GM19025 (cell line): Measurements from ENCODE around the gene MMP17.

Source experiments
- ATAC-seq: cut with Tn5 transposase; IDR thresholded peaks from one replicate; pipeline ENCODE4 v1.9.1; 2021; ENCODE audit warnings: mild to moderate bottlenecking, low read depth, moderate library complexity; ENCODE audit not compliant: unreplicated experiment

Gene MMP17

DNA sequence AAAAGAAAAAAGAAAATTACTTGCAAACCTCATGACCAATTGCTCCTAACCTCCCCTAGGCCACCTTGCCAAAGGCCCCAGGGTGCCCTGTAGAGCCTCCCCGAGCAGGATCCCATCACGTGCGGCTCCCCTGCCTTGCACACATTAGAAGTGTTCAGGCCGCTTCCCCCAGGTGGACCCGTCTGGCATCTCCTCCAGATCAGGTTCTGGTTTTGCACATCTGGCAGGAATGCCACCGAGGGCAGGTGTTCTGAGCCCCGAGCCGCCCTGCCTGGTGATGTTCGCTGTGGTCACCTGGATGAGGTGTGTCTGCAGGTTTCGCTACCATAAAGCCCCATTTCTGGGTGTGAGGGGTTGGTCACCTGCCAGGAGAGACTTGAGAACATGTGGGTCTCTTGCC is 19.3 kb downstream of the MMP17 start:
- ATAC-seq = no peak

DNA sequence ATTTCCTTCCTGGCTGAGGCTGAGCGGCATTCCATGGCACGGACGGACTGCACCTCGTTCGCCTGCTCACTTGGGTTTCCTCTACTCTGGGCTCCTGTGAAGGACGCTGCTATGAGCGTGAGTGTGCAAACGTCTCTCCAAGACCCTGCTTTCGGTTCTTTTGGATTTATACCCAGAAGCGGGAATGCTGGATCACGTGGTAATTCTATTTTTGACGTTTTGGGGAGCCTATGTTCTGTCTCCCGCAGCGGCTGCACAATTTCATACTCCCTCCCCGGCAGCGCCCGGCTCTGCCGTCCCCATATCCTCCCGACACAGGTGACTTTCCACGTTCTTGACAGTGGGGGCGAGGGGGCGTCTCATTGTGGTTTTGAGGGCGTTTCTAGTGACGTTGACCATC is 20.6 kb downstream of the MMP17 start:
- ATAC-seq = no peak

DNA sequence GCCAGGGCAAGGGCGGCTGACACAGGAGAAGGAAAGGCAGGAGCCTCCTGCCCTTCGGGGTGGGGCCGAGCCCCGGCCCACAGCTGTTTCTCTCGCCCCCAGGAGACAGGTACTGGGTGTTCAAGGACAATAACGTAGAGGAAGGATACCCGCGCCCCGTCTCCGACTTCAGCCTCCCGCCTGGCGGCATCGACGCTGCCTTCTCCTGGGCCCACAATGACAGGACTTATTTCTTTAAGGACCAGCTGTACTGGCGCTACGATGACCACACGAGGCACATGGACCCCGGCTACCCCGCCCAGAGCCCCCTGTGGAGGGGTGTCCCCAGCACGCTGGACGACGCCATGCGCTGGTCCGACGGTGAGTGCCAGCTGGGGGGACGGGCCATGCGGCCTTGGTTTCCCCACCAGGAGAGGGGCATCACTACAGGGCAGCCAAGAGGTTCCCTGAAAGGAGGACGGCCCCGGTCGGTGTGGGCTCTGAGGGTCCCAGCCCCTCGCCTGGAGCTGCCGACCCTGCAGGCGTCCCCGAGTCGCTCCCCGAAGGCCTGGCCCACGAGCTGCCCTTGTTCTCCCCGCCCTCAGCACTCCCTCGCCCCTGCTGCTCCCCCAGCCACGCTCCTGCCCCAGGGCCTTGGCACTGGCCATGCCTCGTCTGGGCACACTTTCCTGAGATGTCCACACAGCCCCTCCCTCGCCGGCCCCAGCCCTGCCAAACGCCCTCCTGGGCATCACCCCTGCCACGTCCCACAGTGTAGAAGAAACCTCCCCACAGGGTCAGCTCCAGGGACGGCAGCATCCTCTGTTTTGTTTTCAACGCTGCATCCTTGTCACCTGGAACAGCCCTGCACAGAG is 21.7 kb downstream of the MMP17 start:
- no peak for ATAC-seq

DNA sequence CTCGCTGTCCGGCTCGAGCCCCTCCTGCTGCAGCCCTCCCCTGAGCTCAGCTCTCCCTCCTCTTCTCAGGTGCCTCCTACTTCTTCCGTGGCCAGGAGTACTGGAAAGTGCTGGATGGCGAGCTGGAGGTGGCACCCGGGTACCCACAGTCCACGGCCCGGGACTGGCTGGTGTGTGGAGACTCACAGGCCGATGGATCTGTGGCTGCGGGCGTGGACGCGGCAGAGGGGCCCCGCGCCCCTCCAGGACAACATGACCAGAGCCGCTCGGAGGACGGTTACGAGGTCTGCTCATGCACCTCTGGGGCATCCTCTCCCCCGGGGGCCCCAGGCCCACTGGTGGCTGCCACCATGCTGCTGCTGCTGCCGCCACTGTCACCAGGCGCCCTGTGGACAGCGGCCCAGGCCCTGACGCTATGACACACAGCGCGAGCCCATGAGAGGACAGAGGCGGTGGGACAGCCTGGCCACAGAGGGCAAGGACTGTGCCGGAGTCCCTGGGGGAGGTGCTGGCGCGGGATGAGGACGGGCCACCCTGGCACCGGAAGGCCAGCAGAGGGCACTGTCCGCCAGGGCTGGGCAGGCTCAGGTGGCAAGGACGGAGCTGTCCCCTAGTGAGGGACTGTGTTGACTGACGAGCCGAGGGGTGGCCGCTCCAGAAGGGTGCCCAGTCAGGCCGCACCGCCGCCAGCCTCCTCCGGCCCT is 22.8 kb downstream of the MMP17 start:
- ATAC-seq = no peak

DNA sequence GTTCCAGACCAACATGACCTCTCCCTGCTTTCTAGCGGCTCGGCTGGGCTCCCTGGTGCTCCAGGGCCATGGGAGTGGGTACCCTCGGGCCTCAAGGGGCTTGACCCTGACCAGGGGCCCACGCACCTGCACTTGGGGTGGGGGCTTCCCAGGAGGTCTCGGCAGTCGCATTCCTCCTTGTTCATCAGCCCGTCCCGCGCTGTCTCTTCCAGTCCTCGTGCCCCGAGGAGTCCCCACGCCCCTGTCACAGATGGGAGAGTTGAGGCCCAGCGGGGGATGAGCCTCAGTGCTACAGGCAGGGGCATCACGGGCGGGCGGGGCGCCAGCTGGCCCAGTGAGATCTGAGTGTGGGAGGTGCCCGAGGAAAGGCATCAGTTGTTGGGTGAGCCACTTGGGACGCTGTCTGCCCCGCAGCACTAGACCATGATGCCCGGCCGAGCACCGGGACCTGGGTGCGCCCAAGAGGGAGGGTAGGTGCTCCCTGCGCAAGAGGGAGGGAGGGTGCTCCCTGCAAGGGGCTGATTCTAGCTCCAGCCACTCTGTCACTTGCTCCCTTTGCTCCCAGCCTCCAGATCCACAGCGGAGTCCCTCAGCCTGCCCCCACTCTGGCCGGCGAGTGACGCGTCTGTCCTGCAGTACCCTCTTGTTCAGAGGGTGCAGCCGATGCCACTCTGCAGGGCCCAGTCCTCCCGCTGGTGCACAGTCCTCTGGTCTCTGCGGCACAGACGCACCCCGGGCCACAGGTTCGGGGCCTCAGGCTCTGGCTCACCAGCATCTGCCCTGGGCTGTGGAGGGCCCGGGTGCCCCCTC is 23.8 kb downstream of the MMP17 start:
- no peak for ATAC-seq

DNA sequence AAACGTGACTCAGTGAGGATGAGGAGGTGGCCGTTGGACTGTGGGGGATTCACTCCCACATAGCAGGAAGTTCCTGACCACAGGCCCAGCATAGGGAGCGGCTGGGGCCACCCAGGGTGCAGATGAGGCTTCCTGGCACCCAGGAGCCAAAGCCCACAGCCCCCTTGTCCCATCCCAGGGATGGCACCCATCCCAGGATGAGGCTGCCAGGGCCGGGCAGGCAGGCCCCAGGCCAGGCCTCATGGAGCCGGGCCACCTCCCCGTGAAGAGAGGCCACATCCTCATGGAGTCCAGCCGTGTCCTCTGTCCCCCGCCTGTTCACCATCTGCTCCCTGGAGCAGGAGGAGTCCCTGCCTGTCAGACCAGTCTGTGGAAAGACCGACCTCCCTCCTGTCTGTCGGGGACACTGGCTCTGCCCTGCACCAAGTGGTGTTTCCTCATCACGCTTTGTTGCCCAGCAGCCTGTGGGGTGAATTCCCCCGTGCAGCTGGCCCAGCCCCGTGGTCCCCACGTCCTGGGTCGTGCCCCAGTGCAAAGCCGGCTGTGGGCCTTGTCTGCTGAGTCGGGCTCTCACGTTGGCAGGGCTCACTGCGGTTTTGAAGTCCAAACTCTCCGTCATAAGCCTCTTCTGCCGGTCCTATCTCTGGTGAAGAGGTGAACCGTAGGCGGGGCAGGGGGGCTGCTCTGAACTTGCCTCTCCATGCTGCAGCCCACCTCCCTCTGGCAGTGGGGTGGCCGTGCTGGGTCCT is 24.5 kb downstream of the MMP17 start:
- no peak for ATAC-seq

DNA sequence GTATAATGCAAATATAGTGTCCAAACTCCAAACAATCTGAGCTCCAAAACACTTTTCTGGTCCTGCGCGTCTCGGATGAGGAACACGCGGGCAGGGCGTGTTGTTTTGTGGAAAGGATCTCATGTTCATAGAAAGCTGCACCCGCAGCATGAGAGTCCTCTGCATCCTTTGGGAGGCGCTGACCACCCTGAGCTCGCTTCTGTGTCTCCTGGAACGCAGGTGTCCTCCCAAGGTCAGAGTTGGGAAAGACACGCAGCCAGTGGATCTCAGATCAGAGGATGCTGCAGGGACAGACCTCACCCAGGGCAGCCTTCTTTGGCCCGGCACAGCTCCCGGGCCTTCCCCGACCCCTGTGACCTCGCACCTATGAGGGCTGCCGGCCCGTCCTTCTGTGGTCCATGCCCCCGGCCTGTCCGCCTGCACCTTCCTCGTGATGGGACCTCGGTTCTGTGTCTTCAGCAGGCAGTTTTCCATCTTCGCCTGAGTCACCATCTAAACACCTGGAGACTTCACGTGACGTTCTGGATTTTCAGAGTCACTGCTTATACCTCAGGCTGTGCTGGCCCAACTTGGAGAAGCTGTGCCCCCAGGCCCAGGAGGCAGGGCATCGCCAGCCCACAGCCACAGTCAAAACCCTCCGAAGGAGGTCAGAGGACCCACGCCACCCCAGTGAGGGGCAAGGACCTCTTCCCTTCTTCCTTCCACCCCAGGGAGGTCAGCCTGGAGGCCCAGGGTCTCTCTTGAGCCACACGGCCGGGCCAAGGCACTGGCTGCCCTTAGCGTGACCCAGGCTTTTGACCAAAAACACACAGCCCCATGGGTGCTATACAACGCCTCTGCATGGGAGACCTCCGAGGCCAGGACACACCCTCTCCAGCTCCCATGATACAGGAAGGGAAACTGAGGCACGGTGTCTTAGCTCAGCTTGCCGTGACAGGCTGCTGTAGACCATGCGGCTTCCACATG is 25.9 kb downstream of the MMP17 start:
- no peak for ATAC-seq

DNA sequence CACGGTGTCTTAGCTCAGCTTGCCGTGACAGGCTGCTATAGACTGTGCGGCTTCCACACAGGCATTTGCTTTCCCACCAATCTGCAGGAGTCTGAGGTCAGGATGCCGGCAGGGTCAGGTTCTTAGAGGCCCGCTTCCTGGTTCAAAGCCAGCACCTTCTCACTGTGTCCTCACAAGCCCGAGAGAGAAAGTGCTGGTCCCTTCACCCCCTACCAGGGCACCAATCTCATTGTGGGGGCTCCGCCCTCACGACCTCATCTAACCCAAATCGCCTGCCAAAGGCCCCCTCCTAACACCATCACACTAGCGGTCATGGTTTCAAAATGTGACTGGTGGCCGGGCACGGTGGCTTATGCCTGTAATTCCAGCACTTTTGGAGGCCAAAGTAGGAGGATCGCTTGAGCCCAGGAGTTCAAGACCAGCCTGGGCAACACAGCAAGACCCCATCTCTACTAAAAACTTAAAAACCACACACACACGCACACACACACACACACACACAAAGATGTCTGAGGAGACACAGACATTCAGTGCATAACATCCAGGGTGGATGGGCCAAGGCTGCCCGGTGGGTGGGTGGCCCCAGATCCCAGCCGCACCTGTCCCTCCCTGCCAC is 26.8 kb downstream of the MMP17 start:
- no peak for ATAC-seq

DNA sequence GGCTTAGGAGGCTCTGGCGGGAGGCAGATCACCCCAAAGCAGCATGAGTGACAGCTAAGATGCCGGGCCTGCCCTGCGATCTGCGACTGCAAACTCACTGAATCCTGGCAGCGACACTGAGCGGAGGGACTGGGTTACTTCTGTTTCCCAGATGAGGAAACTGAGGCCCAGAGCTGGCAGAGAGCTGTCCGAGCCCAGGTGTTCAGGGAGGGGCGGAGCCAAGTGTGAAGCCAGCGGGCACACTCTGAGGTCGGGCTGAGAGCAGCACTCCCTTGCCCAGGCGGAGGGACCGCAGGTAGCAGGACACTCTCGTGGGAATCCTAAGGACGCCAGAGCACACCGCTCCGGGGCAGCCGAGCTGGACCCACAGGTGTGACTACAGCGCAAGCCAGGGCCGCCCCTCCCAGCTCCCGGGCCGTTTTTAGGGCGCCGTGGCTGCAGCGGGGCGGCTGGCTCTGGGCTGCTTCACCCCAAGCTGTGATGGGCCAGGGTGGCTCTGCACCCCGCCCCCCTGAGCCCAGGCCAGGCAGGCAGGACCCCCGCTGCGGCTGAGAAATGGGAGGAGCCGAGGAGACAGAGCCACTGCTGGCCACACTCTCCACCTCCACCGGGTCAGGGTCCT is 27.4 kb downstream of the MMP17 start:
- ATAC-seq = no peak

DNA sequence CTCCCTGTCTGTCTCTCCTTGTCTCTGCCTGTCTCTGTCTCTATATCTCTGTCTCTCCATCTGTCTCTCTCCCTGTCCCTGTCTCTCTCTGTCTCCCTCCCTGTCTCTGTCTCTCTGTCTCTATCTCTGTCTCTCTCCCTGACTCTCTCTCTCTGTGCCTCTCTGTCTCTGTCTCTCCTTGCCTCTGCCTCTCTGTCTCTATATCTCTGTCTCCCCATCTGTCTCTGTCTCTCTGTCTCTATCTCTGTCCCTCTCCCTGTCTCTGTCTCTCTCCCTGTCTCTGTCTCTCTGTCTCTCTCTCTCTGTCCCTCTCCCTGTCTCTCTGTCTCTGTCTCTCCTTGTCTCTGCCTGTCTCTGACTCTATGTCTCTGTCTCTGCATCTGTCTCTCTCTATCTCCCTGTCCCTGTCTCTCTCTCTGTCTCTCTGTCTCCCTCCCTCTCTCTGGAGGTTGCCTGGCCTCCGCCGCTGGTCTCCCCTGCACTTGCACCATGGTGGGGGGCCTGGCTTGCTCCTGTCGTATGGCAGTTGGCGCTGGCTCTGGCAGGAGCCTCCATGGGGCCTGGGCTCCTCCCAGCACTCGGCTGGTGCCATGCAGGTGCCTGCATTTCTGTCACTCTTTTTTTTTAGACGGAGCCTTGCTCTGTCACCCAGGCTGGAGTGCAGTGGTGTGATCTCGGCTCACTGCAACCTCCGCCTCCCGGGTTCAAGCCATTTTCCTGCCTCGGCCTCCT is 28.3 kb downstream of the MMP17 start:
- no peak for ATAC-seq

DNA sequence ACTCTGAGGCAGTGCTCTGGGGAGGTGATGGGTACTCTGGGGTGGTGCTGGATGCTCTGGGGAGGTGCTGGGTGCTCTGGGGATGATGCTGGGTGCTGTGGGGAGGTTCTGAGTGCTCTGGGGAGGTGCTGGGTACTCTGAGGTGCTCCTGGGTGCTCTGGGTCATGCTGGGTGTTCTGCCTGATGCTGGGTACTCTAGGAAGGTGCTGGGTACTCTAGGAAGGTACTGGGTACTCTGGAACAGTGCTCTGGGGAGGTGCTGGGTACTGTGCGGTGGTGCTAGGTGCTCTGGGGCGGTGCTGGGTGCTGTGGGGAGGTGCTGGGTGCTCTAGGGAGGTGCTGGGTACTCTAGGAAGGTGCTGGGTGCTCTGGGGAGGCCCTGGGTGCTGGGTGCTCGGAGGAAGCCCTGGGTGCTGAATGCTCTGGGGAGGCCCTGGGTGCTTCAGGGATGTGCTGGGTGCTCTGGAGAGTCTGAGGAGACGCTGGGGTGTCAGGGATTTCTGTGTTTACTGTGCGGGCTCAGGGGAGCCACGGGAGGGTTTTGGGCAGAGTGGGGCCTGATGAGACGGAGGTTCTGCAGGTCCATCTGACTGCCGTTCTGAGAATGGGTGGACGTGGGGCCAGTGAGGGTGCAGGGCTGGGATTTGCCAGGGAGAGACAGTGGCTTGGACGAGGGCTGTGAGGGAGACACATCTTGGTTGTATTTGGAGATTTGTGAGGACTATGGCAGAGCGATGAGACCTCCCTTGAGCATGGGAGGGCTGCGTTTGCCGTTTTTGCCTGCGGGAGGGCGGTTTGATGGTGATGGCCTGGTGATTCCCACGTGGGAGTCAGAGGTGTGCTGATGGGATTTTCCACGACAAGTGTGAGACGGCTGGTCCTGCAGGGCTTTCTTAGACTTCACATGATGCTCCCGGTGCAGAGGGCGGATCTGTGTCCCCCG is 30.0 kb downstream of the MMP17 start:
- ATAC-seq = no peak

DNA sequence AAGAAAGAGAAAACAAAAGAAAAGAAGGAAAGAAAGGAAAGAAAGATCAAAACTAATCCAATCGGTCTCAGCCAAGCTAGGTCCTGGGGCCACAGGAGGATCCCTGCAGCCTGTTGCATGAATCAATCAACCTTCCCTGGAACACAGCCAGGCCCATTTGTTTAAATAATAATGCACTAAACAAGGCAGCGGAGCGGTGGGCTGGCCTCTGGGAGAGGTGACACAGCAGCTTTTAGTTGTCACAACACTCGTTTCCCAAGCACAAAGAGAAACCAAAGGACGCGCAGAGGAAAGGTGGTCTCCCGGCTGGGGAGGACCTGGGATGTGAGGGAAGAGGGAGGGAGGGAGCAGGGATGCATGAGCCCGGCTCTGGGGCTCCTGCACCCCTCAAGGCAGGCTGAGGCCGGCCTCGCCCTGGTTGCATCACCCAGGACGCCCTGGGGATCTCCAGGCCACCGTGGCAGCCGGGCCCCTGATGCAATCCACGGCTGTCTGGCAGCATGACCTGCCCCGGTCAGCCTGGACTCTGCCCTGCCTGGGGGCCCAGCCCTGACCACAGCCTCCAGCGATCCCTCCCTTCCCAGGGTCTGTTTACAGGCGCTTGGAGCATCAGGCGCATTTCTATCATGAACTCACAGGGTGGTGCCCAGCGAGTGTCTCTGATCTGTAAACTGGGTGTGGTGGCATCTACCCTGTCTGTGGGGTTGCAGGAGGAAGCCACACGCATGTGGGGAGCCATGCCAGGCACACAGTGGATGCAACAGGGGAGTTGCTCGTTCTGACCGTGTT is 32.5 kb downstream of the MMP17 start:
- ATAC-seq = no peak

DNA sequence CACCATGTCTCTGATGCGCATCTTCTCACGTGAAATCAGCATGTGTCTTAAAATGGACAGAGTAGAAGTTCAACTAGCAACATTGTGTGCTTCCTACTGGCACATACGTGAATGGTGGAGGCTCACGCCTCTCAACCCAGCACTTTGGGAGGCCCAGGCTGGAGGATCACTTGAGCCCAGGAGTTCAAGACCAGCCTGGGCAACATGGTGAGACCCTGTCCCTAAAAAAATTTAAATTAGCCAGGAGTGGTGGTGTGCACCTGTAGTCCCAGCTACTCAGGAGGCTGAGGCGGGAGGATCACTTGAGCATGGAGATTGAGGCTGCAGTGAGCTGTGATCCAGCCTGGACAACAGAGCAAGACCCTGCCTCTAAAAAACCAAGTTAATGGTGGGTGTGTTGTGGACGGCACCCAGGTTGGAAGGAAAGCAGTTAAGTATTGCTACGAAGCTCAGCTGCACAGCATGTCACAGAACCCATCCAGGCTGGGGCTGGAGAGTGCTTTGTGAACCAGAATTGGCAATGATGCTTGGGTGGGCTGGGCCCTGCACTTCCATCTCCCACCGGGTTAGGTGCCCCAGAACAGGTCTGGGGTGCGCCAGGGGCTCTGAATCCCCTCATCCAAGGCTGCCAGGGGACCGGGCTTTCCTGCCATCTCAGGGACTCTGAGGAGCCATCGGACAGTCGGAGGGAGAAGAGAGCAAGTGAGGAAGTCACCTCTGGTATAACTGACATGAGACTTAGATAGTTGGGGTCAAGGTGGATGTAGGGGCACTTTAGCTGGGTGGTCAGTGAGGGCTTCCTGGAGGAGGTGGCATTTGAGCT is 33.3 kb downstream of the MMP17 start:
- no peak for ATAC-seq

DNA sequence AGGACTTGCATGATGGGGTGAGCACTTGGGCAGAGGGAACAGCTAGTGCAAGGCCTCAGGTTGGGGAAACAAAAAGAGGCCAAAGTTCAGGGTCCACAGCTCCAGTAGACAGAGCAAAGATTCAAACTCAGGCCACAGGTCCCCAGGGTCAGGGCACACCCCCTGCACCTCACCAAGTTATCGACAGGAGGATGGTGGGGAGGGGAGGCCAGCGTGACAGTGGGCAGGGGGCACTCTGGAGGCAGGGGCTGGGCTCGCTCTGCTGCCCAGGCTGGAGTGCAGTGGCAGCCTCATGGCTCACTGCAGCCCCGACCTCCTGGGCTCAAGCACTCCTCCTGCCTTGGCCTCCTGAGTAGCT is 33.9 kb downstream of the MMP17 start:
- no peak for ATAC-seq

DNA sequence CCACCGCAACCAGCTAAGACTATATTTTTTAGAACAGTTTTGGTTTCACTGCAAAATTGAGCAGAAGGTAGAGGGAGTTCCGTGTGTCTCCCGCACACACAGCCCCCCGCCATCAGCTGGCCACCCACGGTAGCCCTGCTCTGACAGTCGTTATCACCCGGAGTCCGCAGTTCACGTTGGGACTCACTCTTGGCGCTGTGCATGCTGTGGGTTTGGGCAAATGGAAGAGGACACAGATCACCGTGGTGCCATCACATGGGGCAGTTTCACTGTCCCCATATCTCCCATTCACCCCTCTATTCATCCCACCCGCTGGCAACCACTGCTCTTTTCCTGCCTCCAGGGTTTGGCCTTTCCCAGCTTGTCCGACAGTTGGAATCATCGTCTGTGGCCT is 34.4 kb downstream of the MMP17 start:
- ATAC-seq = no peak
